Ishikawa (cell line): Measurements from ENCODE around the gene ANAPC2.

Experiments used
- CEBPB ChIP-seq: IDR thresholded peaks from 2 replicates; pipeline ENCODE4 v1.6.1; 2012
- CREB1 ChIP-seq: IDR thresholded peaks from 2 replicates; pipeline ENCODE4 v1.6.1; 2012; ENCODE audit warnings: low read depth
- EGR1 ChIP-seq: IDR thresholded peaks from 2 replicates; pipeline ENCODE4 v1.6.1; 2012
- REST ChIP-seq: IDR thresholded peaks from 2 replicates; pipeline ENCODE4 v1.6.1; 2012; ENCODE audit warnings: low read depth, mild to moderate bottlenecking
- TAF1 ChIP-seq: IDR thresholded peaks from 2 replicates; pipeline ENCODE4 v1.6.1; 2012; ENCODE audit warnings: low read depth, mild to moderate bottlenecking
- YY1 ChIP-seq: IDR thresholded peaks from 2 replicates; pipeline ENCODE4 v1.6.1; 2012; ENCODE audit warnings: low read depth

- TF ChIP-seq TAF1 (no peak), CREB1 (no peak), REST (peak; percentile 76), YY1 (no peak), CEBPB (no peak), EGR1 (no peak)
Measured at GRCh38 chr9:137145731-137146526, 42.4 kb downstream of the ANAPC2 start.
